SJSA1 (cell line): ENCODE measurements around the gene ALB. TPM values are rescaled to one million over a fixed set of nuclear protein-coding genes. Genes with fewer than 3 reads are reported as not detected.
A peak's percentile ranks its signal among the peaks of the same experiment; 100 is the strongest.

ENCODE experiments used
- DNase-seq, 2 experiments: peaks; one replicate each; pipeline ENCODE4 v3.0.0-alpha.2; 2015 to 2020; ENCODE audit warnings: low spot score in 2 of 2, low read depth in 1 of 2
- H3K27ac ChIP-seq: fragments of 250-450 bp; sonication (Bioruptor Pico); 2 replicates; pipeline ENCODE4 v1.5.1; 2020; ENCODE audit warnings: mild to moderate bottlenecking, moderate library complexity
- H3K27me3 ChIP-seq: fragments of 250-450 bp; sonication (Bioruptor Pico); replicated peaks from 2 replicates; pipeline ENCODE4 v1.5.1; 2020; ENCODE audit warnings: mild to moderate bottlenecking, moderate library complexity
- H3K36me3 ChIP-seq: fragments of 250-450 bp; sonication (Bioruptor Pico); 2 replicates; pipeline ENCODE4 v1.5.1; 2020; ENCODE audit warnings: mild to moderate bottlenecking
- H3K4me1 ChIP-seq: fragments of 250-450 bp; sonication (Bioruptor Pico); replicated peaks from 2 replicates; pipeline ENCODE4 v1.6.1; 2021; ENCODE audit warnings: mild to moderate bottlenecking
- H3K4me3 ChIP-seq: fragments of 250-450 bp; sonication (Bioruptor Pico); 2 replicates; pipeline ENCODE4 v1.5.1; 2020; ENCODE audit warnings: mild to moderate bottlenecking
- H3K9me3 ChIP-seq: fragments of 250-450 bp; sonication (Bioruptor Pico); replicated peaks from 2 replicates; pipeline ENCODE4 v1.5.1; 2020; ENCODE audit warnings: mild to moderate bottlenecking
- total RNA-seq: library from RNA; depleted of rRNA; stranded (reverse); fragments of >200 nt; shearing (Covaris generic); gene quantifications from 2 replicates; pipeline ENCODE4 v1.2.3, GENCODE V29; 2014

Gene ALB
- total RNA-seq, 1 experiment from 2014 or later, result not detected

DNA sequence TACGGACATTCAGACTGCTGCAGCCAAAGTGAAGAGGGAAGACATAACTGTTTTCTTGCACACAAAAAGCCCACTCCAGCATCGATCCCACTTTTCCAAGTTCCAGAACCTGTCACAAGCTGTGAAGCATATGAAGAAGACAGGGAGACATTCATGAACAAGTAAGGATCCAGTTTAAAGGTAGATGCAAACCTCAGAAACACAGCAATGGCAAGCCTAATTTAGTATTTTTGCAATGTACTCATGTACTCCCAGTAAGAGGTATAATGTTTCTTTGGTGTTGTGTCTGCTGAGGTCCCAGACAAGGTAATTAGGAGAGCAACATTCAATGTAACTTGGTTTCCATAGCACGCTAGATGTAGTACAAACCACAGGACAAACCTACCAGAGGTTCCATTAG, 36.6 kb downstream of the ALB start:
- Histone ChIP-seq H3K4me1 (no peaks in the 10 kb centered on the region), H3K27ac (no peak overlapping the region), H3K27me3 (peaks cover 9% of the 10 kb centered on the region; the same call in 1 of the 2 replicates), H3K4me3 (no peak overlapping the region), H3K9me3 (no peaks in the 10 kb centered on the region), H3K36me3 (no peaks in the 10 kb centered on the region)
- DNase-seq, result no peak

DNA sequence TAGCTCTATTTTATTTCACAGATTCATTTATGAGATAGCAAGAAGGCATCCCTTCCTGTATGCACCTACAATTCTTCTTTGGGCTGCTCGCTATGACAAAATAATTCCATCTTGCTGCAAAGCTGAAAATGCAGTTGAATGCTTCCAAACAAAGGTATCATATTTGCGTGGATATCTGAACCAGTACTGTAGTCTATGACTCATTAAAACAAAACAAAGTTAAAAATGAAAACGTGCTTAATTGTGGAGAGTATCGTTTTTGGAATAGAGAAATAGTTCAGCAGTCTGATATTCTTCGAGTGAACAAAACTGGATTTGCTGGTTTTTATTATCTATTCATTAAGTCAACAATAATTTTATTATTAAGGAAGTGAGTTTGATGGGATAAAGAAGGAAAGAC, 38.2 kb downstream of the ALB start:
- no peaks in the 10 kb centered on the region for H3K9me3 ChIP-seq
- no peaks in the 10 kb centered on the region for H3K36me3 ChIP-seq
- DNase-seq, result no peak
- H3K4me3 ChIP-seq, result no peak overlapping the region
- no peaks in the 10 kb centered on the region for H3K4me1 ChIP-seq
- H3K27ac ChIP-seq, result no peak overlapping the region
- H3K27me3 ChIP-seq, result peaks cover 7% of the 10 kb centered on the region; the same call in 1 of the 2 replicates

DNA sequence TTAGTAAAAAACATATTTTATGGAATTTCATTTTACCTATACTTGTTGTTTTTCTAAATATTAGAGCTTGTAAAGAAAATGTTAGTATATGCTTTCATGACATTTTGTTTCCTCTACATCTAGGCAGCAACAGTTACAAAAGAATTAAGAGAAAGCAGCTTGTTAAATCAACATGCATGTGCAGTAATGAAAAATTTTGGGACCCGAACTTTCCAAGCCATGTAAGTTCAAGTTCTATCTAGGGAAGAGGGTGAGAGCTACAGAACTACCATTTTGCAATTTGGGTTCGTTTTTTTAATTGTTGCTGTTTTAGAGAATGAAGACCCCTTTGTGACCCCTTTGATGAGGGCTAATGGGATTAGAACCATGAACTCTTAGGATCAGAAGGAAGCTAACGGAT, 39.1 kb downstream of the ALB start:
- Histone ChIP-seq H3K9me3 (no peaks in the 10 kb centered on the region), H3K4me3 (no peak overlapping the region), H3K36me3 (no peaks in the 10 kb centered on the region), H3K27ac (no peak overlapping the region), H3K27me3 (peaks cover 7% of the 10 kb centered on the region; the same call in 1 of the 2 replicates), H3K4me1 (no peaks in the 10 kb centered on the region)
- DNase-seq, result no peak

DNA sequence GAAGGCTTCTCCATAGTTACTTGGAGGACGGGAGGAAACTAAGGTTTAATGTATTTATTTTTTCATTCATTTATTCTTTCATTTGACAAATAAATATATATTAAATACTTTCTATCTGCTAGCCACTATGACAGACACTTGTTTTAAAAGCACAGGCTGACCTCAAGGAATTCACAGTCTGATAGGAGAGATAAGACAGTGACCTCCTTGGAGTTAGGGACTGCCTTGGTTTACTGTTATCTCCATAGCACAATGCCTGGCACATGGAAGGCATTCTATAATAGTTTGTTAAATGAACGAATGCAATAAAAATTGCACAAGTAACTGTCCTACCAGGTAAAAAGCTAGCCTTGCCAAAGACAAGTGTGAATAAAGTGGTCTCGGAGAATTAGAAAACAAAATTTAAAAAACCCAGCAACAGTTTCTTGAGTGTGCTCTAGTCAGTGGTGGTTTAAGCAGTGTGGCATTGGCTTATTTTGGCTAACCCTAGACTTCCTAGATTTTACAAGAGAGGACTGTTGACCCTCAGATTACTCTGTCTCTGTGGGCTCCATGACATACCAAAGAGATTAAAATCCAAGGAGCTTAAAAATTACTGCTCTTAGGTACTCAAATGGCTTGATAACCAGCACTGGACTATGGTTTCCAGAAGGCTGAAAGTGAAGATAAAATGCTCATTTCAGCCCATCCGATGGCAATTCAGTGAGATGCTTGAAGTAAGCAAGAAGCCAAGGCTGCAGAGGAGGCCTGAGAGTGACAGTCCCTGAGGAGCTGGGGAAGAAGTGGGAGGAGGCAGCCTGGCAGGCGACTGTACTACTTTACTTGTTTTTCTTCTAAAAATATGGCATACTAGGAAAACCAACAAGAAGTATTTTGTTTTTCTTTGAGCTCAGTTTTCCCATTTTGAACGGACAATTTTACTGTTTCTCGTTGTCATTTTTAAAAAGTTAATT, 41.6 kb downstream of the ALB start:
- H3K9me3 ChIP-seq, result no peaks in the 10 kb centered on the region
- H3K36me3 ChIP-seq, result no peaks in the 10 kb centered on the region
- H3K27me3 ChIP-seq, result peaks cover 7% of the 10 kb centered on the region; the same call in 1 of the 2 replicates
- DNase-seq, result no peak
- no peak overlapping the region for H3K4me3 ChIP-seq
- peaks cover 8% of the 10 kb centered on the region for H3K4me1 ChIP-seq
- no peak overlapping the region for H3K27ac ChIP-seq

DNA sequence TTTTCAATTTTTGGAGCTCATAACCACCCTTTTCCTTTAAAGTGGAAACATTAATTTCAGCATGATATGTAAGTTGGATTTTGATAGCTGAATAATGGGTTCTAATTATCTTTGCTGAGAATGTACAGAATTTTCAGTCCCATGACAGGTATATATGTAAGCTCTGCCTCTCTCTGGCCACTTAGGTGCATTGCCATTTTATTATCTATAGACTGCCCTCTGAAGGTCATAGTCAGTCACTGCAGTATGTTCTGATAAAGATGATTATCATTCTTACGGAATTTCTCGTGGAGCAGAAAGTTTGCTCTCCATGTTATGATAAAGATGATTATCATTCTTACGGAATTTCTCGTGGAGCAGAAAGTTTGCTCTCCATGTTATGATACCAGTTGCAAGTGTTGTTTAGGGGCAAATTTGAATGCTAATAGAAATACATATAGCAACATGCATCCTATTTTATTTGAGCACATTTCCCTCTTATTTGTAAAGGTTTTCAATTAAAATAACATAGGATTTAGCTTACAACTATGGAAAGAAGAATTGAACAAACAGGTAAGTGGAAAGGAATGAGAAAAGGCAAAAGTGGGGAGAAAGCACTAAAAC, 42.4 kb downstream of the ALB start:
- DNase-seq, result peak in 1 of 2 experiments; percentile 7
- H3K27me3 ChIP-seq, result peaks cover 7% of the 10 kb centered on the region; the same call in 1 of the 2 replicates
- no peak overlapping the region for H3K27ac ChIP-seq
- H3K36me3 ChIP-seq, result no peaks in the 10 kb centered on the region
- no peak overlapping the region for H3K4me3 ChIP-seq
- H3K4me1 ChIP-seq, result peaks cover 11% of the 10 kb centered on the region
- no peaks in the 10 kb centered on the region for H3K9me3 ChIP-seq

DNA sequence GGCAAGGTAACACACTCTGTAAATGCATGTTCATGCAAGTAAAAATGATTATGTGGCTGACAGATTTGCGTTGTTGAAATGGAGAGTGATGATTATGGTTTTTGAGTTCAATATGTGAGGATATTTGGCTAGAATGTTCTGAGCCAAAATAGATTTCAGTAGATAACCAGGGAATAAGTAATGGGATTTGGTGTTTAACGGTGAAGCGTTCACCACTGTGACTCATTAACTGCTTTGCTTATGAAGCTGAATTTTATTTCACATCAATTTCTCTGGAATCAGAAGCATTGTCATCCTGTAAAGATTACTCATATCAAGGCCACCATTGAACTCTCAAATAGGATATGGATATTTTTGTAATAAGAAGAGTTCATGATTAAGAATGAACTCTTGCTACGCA, 43.6 kb downstream of the ALB start:
- no peak overlapping the region for H3K27ac ChIP-seq
- no peak for DNase-seq

DNA sequence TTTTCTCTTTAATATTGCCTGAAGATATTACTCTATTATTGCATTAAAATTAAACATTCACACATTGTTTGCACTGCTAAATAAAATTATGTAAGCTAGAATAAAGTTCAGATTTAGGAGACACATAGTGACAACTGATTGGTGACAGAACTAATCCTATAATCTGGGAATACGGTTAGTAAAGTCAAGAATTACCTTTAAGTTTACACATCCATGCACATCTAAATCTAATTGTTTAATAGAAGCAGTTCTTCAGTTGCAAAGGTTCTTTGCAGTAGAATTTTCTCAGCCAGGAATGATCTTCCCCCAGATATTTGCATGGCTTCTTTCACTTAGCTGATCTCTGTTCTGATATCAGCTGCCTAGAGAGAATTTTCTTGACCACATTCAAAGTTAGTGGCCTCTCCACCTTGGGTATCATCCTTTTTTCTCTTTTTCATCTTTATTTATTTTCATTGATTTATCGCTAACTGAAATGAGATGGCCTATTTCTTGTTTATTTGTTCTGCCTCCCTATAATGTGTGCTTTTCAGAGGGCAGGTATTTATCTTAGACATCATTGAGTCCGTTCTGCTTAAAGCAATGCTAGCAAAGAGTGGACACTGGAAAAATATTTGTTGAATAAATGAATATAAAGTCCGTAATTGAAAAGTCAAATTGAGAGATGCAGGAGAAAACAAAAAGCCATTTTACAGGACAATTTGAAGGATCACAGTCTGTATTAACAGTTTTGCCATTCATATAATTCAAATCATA, 44.5 kb downstream of the ALB start:
- Histone ChIP-seq H3K27ac (no peak overlapping the region), H3K4me3 (no peak overlapping the region), H3K4me1 (peaks cover 11% of the 10 kb centered on the region), H3K9me3 (no peaks in the 10 kb centered on the region), H3K36me3 (no peaks in the 10 kb centered on the region), H3K27me3 (peaks cover 2% of the 10 kb centered on the region; the same call in 1 of the 2 replicates)
- DNase-seq, result no peak

More for the DNA sequence above, 43.6 kb downstream of the ALB start:
- Histone ChIP-seq H3K9me3 (no peaks in the 10 kb centered on the region), H3K27me3 (peaks cover 7% of the 10 kb centered on the region; the same call in 1 of the 2 replicates), H3K4me1 (peaks cover 11% of the 10 kb centered on the region), H3K36me3 (no peaks in the 10 kb centered on the region), H3K4me3 (no peak overlapping the region)

DNA sequence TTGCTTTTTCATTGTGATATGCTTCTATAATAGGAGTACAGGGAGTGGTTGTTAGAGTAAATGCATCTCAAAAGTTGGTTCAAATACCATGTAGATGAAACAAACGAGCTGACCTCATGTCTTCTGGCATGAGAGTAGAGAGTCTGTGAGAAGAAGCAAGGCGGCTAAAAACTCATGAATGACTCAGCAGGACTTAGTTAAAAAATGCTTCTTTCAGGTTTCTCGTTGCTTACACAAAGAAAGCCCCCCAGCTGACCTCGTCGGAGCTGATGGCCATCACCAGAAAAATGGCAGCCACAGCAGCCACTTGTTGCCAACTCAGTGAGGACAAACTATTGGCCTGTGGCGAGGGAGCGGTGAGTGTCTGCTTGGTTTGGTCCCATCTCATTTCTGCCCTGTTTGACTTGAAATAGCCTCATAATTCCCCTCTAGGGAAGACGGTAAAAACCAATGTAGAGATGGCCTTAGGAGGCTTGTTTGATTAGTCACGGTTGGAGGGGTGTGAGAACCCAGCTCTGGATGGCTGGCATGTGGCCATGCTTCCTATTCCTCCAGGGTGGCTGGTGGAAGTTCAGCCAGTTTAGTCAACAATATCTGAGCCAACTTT, 46.4 kb downstream of the ALB start:
- peaks cover 11% of the 10 kb centered on the region for H3K4me1 ChIP-seq
- H3K36me3 ChIP-seq, result no peaks in the 10 kb centered on the region
- no peaks in the 10 kb centered on the region for H3K9me3 ChIP-seq
- DNase-seq, result peak; percentile 44
- H3K27me3 ChIP-seq, result no peaks in the 10 kb centered on the region
- H3K4me3 ChIP-seq, result no peak overlapping the region
- H3K27ac ChIP-seq, result peak overlapping the region; percentile 39; the same call in 1 of the 2 replicates

DNA sequence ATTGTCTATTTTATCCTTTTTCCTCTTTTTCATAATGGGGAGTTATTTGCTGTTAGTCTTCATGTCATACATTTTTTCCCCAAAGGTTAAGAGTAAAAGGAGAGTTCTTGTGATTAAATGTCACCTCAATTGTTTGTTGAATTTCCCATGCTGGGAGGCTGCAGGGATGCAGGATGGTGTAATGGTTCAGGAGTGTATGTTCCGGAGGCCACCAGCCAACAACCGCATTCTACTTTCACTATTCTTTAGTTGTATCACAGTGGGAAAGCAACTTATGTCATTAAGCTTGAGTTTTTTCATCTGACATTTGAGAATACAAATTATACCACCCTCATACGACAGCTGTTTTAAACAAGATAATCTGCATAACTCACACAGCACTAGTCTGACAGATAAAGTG, 47.3 kb downstream of the ALB start:
- H3K27me3 ChIP-seq, result no peaks in the 10 kb centered on the region
- no peak overlapping the region for H3K4me3 ChIP-seq
- H3K4me1 ChIP-seq, result peaks cover 11% of the 10 kb centered on the region
- H3K9me3 ChIP-seq, result no peaks in the 10 kb centered on the region
- no peak overlapping the region for H3K27ac ChIP-seq
- no peak for DNase-seq
- no peaks in the 10 kb centered on the region for H3K36me3 ChIP-seq

DNA sequence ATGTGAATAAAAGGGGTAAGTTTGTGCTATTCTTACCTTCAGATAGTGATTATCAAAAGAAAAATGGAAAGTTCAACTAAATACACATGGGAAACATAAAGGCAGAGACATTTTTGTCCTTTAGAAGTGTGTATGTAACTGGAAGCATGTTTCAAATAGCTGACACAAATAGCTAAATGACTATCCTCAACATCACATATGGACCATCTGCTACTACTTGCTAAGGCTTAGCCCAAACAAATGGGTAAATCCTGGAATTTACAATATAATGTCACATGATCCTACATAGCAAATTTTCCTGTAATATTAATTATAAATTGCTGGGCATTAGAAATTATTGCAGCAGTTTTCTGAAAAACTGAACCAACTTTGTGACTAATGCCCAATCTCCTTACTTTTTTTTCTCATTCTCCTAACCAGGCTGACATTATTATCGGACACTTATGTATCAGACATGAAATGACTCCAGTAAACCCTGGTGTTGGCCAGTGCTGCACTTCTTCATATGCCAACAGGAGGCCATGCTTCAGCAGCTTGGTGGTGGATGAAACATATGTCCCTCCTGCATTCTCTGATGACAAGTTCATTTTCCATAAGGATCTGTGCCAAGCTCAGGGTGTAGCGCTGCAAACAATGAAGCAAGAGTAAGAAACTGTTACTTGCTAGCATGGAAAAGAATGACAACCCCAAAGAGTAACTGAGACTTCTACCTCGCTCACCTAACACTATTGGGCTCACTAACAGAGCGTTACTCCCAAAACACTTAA, 48.1 kb downstream of the ALB start:
- Histone ChIP-seq H3K9me3 (no peaks in the 10 kb centered on the region), H3K4me3 (no peak overlapping the region), H3K36me3 (no peaks in the 10 kb centered on the region), H3K4me1 (peaks cover 11% of the 10 kb centered on the region), H3K27me3 (no peaks in the 10 kb centered on the region), H3K27ac (no peak overlapping the region)
- no peak for DNase-seq

DNA sequence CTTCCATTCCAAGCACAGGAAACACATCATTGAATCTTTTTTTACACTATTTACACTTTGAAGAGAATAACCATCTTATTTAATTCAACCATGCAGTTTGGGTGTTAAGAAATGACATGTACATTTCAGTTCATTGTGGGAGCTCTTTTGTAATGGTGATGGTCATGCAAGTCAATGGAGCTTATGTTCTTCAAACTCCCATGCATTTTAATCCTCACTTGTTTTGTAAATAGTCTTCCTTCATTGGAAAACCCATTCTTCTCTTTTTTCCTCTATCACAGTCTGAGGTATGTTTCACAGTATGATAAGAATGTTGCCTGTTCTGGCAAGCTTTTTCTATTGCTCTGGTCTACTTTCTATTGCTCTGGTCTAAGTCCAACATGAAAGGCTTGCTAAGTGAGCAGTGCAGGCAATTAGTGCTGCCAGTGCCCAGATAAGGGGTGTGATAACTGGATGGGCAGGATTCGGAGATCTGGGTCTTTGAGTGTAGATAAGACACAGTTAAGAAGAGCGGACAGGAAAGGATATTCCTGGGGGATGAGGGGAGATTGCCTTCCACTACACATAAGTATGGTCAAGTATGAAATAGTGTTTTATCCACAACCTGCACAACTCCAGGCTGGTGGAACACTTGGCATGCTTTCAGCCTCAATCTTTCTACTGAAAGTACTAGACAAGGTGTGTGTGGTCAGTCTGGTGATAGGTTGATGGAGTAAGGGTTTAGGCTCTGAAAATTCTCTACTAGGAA, 49.0 kb downstream of the ALB start:
- DNase-seq, result no peak
- Histone ChIP-seq H3K4me1 (peaks cover 11% of the 10 kb centered on the region), H3K36me3 (no peaks in the 10 kb centered on the region), H3K4me3 (no peak overlapping the region), H3K27me3 (peaks cover 4% of the 10 kb centered on the region; the same call in 1 of the 2 replicates), H3K9me3 (no peaks in the 10 kb centered on the region), H3K27ac (no peak overlapping the region)

DNA sequence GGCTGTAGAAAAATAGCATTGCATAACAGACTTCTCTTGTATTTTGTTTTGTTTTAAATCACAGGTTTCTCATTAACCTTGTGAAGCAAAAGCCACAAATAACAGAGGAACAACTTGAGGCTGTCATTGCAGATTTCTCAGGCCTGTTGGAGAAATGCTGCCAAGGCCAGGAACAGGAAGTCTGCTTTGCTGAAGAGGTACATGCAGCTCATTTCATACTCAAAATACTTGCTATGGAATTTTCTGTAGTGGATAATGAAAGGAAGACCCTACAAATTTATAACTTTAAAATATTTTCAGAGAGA, 49.6 kb downstream of the ALB start:
- no peaks in the 10 kb centered on the region for H3K36me3 ChIP-seq
- peaks cover 11% of the 10 kb centered on the region for H3K4me1 ChIP-seq
- no peak overlapping the region for H3K27ac ChIP-seq
- DNase-seq, result no peak
- H3K4me3 ChIP-seq, result no peak overlapping the region
- H3K9me3 ChIP-seq, result no peaks in the 10 kb centered on the region
- H3K27me3 ChIP-seq, result peaks cover 4% of the 10 kb centered on the region; the same call in 1 of the 2 replicates
